GM15510 (cell line): ENCODE results near the gene NDOR1.

Experiments
- POLR2A ChIP-seq: IDR thresholded peaks from 3 replicates; pipeline ENCODE4 v1.6.1; 2011; ENCODE audit warnings: borderline replicate concordance; ENCODE audit not compliant: insufficient read length; ENCODE audit errors: extremely low read depth

The NDOR1 gene

DNA sequence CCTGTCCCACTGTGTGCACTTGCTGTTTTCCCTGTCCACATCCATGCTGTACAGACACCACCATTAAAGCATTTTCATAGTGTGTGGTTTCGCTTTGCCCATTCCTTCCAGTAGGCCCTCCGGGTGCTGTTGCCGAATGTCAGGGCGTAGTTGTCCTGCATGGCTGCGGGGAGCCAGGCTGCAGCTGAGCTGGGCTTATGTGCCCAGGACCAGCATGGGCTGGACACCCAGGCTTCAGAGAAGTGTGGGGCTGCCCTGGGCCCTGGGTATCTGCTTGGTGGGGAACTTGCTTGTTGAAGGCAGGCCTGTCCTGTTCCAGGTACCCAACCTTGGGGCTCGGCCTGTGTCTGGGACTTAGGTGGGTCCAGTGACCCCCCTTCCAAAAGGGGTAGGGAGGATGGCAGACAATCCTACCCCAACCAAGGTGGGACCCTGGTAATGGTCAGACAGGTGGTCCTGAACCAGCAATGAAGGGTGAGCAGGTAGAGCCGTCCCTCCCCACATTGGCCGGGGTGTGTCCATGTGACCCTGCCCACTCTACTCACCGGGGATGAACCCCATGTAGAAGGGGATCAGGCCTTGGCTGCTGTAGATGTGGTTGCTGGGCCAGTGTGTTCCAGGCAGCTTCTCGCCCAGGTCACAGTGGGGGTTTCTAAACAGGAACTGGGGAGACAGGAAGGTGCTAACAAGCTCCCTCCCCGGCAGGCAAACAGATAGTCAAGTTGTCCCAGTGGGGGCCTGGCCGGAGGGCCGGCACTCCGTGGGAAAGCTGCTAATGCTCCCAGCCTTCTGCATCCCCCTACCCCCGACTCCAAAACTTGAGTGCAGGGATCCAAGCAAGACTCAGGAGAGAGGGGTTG lies 38.4 kb downstream of the NDOR1 start:
- peak; percentile 40 for TF ChIP-seq POLR2A

DNA sequence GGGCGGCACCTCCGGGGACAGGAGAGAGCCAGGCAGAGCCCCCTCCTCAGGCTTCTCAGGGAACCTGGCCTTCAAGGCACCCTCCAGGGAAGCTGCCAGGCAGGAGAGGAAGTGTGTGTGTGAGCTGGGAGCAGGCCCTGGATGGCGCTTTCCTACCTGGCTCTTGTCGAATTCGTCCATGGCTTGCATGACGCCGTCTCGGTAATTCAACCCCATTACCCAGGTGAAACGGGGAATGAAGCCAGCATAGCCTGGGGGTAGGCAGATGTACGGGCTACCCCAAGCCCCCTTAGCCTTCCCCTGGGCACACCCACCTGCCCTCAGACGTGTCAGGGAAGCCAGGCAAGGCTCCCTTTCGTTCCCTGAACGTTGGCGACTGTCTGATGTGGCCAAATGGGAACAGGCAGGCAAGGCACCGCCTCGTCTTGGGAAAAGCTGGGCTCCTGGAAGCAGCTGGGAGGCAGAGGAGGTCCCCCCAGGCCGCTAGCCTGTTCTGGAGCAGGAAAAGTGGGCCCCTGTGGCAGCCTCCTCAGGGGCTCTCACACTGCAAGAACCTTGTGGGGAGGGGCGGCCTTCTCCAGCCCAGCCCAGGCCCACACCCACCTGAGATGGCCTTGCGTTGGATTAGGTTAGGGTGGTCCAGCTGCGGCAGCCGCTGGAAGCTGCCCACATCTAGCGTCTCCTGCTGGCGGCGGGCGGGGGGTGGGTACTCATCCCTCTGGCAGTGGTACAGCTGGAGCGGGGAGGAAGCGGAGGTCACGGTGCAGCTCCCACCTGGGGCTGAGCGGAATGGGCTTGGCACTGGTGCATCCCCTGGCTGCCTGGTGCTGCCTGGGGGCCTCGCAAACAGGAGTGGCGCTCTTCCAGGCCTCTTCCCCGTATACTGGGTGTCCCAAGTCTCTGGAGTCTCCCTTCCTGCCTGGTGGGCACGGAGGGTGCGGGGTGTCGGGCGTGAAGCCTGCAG lies 39.3 kb downstream of the NDOR1 start:
- TF ChIP-seq POLR2A, result no peak

DNA sequence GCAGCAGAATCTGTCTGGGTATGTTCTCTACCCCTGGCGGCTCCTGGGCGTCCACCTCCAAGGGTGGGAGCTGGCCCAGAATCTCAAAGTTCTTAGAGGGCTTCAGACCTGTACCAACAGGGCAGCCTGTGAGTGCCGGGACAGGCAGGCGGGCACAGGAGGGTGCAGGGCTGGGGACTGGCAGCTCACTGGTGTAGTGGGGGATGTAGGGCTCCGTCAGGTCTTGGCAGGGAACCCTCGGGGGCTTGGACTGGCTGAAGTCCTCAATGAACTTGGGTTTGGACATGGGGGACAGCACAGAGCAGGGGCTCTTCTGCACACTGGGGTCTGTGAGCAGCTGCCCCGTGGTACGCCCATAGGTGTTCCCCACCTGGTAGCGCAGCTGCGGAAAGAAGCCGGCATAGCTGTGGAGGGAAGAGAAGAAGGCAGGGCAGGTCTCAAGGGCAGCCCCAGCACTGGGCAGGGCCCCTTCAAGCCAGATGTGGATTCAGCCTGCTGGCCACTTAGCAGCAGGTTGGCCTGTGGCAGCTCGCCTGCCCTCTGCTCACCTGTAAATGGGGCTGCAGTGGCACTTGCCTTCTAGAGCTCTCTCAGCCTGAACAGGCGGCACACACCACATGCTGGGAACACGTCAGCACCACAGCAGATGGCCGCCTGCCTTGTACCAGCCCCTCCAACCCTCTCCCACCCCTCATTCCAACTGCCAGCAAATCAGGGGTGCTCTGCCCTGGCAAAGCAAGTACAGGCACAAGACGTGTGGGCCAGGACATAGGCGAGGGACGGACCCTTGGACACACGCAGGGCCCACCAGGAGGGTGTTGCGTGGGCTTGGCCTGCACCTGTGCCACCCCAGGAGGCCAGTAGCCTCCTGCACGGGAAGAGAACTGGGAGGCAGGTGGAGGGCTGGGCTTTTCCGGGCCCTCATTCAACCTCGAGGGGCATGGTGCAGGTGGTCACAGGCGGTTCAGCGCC lies 40.2 kb downstream of the NDOR1 start:
- no peak for TF ChIP-seq POLR2A

DNA sequence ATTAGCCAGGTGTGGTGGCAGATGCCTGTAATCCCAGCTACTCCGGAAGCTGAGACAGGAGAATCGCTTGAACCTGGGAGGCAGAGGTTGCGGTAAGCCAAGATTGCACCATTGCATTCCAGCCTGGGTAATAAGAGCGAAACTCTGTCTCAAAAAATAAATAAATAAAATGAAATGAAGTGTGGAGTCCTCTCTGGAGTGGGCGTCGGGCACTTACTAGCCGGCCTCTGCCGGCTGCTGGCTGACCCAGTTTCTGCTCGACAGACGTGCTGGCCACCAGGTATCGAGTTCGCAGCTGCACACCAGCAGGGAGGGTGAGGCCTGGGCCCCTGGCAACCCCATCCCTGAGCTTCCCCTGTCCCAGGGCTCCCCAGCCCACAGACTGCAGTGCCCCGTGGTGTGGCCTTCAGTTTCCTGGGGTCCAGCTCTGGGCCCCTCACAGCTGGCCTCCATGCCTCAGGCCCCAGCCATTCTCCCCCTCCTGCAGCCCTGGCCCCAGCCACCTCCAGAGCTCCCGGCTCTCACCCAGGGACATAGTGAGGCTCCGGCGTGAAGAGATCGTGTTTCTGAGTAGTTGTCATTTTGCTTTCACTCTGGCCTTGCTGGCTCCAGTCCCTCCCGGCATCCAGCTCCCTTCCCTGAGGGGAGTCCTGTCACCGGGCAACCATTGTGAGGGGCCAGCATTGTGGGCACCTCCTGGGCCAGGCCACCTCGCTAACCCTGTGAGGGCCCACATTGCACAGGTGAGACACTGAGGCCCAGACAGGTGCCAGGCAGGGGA lies 41.8 kb downstream of the NDOR1 start:
- TF ChIP-seq POLR2A, result no peak

DNA sequence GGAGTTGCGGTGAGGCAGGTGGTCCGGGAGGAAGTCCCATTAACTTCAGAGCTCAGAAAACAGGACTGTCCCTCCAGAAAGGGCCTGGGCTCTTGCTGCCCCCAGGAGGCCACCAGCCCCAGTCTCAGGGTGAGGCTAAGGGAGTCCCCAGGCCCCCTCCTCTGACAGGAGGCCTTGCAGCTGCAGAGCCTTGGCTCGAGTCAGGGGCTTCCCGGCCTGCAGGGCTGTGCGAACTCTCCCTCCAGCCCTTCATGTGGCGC lies 42.3 kb downstream of the NDOR1 start:
- TF ChIP-seq POLR2A, result no peak

DNA sequence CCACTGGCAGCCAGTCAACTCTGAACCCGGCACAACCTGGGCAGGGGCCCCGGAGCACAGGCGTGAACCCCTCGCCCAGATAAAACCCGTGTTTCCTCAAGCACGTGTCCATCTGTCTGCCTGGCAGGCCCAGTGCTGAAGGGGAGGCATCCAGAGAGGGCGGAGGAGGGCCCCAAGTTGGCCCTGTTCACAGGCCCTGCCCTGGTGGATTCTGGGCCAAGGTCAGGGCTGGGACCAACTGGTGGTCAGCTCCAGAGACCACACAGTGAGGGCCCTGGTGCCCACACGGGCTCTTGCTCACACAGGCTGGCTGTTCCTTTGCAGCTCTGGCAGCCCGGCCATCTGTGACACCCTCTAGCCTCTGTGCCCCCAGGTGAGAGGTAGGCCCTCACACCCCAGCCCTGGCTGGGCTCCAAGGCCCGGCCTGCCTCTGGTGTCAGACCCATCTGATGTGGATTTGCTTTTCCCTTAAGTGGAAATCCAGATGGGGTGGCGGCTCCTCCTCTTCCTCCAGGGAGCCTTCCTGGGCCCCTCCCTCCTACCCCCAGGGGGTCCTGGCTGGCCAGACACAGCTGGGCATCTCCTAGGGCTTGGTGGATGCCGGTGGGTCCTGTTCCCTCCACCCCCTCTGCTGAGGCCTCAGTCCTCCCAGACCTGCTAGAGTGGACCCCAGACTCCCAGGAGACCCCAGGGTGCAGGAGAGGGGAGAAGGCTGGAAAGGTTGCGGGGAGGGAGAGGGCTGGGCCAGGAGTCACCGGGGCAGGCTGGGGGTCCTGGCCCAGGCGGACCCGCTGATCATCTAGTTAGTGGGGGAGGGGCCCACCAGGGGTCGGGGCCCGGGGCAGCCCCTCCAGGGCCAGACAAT lies 45.1 kb downstream of the NDOR1 start:
- TF ChIP-seq POLR2A, result no peak

DNA sequence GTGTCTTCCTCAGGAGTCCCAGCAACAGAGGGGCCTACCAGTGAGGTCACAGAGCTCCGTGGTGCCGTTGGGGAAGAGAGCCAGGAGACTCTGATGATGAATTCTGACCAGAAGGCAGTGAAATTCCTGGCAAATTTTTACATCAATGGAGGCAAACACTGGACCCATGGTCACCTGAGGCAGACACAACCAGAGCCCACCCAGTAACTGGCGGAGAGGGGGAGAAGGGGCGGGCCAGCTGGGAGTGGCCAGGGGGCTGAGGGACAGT lies 45.6 kb downstream of the NDOR1 start, which contains the start of gene STPG3:
Gene STPG3 (plus strand): TSS at position 93 of the 268 bp plus-strand sequence. CDS start 1 bp downstream, at position 94.
- no peak for TF ChIP-seq POLR2A

DNA sequence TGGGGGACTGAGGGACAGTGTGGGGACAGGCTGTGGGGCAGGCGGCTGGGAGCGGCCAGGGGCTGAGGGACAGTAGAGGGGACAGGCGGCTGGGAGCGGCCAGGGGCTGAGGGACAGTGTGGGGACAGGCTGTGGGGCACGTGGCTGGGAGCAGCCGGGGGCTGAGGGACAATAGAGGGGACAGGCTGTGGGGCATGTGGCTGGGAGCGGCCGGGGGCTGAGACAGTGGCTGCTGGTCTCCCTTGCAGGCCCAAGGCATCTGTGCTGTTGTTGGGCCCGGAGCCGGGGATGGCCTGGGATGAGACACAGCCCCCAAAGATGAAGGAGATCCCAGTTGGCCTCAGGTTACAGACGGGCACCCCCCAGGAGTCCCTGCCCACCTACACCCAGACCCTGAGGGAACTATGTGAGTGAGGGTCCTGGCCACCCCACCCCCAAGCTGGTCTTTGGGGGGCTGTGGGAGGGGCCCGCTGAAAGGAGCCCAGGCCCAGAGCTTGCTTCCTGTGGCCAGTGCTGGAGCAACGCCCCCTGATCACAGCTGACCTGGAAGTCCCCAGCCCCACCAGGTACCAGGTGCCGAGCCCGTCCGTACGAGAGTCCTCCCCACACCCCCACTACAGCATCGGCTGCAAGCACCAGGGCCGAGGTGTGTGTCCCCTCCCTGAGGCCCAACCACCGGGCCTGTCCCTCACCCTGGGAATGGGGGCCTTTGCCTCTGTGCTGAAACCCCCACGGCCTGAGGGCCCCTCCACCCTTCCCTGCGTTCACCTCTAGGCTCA lies 46.2 kb downstream of the NDOR1 start:
- TF ChIP-seq POLR2A, result no peak

DNA sequence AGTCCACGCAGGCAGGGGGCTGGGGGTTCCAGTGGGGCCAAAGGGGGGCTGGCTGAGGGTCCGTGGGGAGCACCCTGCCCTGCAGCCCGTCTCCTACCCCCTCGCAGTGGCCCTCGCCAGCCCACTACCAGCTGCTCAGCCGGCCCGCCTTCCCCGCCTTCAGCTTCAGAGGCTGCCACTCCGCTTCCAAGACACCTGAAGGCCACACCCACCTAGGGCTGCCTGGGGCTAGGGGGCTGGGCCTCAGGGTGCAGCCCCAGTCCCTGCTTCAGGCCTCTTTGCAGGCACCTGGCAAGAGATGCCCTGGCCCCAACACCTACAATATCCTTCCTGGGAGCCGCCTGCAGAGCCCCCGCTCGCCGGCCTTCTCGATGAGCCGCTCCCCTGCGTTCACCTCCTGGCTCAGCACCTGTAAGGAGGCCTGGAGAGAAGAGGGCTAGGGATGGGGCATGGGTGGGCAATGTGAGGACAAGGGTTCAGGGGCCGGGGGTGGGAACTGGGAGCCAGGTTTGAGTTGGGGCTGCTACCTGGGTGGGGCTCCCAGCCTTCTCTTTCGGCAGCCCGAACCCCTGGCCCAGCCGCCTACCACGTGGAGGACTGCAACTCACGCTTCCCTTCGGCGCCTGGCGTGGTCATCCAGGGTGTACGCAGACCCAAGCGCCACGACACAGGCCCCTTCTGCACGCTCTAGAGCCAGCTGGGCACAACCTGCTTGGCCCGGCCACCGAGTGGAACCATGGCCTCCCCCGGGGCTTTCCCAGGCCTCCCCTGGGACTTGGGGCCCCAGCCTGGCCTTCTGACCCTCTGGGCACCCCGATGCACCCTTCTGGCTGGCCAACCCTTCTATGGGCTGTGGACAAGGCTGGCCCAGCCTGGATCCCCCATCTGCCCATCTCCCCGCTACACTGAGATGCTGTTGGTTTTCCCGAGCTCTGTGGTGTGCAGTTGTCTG lies 47.3 kb downstream of the NDOR1 start:
- TF ChIP-seq POLR2A, result no peak

DNA sequence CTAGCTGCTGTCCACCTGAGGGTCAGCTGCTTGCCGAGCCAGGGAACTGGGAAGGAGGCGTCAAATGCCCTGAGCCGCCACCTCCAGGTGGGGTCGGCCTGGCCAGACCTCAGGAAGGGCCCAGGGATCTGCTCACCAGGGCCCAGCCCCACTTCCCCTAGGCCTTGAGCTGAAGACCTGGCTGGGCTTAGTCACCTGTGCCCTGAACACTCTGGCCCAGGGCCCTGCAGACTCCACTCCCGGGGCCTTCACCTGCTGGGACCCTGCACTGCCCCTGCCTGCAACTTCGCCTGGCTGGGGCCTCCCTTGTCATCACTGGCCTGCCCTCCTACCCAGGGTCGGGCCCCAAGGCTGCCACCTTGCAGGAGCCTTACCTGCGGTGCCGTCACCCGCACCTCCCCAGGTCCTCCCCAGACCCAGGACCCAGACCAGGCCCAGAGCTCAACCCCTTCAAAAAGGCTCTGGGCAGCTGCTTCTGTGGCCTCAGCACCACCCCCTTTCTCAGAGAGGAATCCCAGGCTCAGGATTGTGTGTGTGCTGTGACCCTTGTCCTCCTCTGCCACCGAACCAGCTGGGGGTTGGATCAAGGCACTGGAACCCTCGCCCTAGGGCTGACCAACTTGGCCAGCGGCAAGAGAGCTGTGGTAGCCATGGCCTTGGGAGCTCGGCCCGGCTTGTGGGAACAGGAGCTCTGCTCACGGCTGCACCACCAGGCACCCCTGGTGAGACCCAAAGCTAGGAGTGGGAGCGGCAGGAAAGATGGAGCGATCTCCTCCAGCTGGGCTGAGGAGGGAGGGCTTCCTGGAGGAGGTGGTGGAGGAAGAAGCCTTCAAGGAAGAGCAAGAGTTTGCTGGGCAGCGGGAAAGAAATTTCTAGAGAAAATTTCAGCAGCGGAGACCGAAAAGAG lies 48.5 kb downstream of the NDOR1 start:
- TF ChIP-seq POLR2A, result no peak

DNA sequence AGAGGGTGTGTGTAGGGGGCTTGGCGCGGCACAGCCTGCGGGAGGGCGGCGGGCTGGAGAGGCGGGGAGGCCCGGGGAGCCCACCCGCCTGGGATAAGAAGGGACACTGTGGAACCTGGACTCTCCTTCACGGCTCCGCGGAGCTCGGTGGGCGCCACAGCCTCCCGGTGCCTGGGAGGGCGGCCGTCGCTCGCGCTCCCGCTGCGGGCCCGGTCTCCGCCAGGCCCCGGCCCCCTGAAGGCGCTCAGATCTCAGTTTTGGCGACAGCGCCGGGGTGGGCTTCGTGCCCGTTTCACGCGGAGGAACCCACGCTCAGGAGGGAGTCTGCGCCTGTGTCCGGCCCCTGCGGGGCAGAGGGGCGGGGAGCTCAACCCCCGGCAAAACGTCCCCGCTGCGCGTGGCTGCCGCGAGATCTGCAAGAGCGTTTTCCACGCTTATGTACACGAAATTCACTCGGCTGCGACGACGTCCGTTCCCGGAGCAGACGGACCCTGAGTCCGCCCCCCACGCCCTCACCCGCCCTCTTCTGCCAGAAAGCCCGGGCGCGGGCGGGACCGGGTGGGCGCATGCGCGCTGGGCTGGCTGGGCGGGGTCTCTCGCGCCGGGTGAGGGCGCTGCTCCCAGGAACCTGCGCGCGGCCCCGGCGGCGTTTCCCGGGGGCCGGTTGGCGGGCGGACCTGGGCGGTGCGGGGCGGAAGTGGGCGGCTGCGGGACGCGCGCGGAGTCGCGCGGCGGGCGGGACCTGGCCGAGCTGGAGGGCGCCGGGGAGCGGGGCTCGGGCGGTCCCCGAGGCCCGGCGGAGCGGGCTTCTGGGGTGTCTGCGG lies 49.3 kb downstream of the NDOR1 start, which contains the start of gene NELFB:
Gene NELFB (plus strand): TSS at position 704 of the 824 bp plus-strand sequence.
- peak; percentile 83 for TF ChIP-seq POLR2A
